ENCODE results near the gene TSSC4.

TSSC4 gene

DNA sequence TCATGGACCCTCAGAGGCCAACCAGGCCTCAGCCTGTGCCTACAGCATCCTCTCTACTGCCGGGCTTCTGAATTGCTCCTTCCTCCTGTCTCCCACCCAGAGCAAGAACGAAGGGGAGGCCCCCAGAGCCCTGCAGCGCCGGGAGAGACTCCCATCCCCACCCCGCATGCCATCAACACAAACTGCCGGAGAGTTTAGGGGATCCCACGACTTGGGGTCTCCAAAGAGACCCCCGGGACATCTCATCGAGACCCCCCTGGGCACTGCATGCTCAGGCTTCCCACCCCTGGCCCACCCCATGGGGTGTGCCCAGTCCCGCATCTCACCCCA, 31.7 kb upstream of the TSSC4 start:
- DNase-seq (ENCODE audit: low read depth in 1 of 2, low spot score in 1 of 2) = no peak

- no peak for DNase-seq (ENCODE audit: low read depth in 1 of 2, low spot score in 1 of 2)
These were observed 31.2 kb upstream of the TSSC4 start for GRCh38 chr11:2369320-2369719.

GRCh38 chr11:2369896-2370295, 30.7 kb upstream of the TSSC4 start:
- DNase-seq (ENCODE audit: low read depth in 1 of 2, low spot score in 1 of 2) = no peak

DNA sequence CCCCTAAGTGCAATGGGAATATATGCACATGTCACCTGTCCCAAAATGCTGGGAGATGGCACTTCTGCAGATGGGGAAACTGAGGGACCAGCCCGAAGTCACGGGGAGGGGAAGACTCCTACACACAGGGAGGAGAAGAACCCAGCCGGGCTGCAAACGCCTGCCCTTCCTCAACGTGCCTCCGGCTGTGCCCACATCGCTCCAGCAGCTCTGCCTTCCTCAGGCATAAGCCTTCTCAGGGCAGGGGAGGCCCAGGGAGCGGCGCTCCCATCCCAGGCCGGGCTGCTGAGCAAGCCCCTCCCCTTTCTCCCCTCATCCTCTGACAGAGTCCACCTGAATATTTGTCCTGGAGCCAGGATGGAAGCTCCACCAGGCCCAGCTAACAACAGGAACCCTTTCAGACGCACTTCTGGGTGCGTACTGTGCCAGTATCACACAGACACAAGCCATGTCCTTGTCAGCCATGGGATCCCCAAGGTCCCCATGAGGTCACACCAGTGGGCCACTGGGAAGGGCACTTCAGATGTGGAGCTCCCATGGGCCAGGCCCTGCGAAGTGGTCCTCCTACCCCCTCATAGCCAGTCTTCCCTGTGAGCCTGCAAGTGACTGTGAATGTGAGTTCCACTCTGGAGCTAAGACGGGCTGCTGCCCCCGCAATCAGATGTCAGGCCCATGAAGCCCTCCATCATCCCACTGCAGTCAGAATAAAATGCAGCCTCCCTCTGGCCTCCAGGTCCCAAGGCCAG, 25.9 kb upstream of the TSSC4 start:
- DNase-seq (ENCODE audit: low read depth in 1 of 2, low spot score in 1 of 2) = no peak

- no peak for DNase-seq (ENCODE audit: low read depth in 1 of 2, low spot score in 1 of 2)
These were observed 25.2 kb upstream of the TSSC4 start for GRCh38 chr11:2375341-2375853.

DNA sequence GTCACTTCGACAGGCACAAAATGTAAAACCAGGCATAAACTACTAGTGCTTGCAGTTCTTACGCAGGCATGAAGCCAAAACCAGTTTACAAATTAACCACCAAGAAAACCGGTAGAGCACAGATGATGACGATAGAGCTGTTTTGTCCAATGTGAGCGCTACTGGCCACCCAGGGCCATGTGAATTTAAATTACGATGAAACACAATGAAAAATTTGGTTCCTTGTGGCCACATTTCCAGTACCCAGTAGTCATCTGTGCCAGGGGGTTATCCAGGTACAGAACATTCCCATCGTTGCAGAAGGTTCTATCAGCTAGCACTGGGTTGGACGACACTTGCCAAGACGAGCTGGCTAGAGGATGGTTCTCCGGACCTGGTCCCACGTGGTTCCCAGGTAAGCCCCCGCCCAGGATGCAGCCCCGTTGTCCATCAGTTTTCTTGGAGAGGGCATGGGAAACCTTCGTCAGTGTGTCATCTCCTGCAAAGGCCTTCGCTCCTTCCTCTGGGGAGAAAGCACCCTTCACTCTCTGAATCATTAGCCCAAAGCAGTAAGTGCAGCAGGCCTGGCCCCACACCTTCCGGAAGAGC, 24.5 kb upstream of the TSSC4 start:
- DNase-seq (ENCODE audit: low read depth in 1 of 2, low spot score in 1 of 2) = no peak

GRCh38 chr11:2376751-2377451, 23.6 kb upstream of the TSSC4 start, which contains the start of gene CD81:
Gene CD81, plus strand, starts transcription at chr11:2377310. Its CDS starts 240 bp downstream, at chr11:2377550.
- DNase-seq (ENCODE audit: low read depth in 1 of 2, low spot score in 1 of 2) = peak; percentile 51 to 57

- peak in 1 of 2 donors; percentile 56 for DNase-seq (ENCODE audit: low read depth in 1 of 2, low spot score in 1 of 2)
These were observed 22.8 kb upstream of the TSSC4 start for GRCh38 chr11:2377511-2378443.

- no peak for DNase-seq (ENCODE audit: low read depth in 1 of 2, low spot score in 1 of 2)
These were observed 21.9 kb upstream of the TSSC4 start for GRCh38 chr11:2378527-2379210.

DNA sequence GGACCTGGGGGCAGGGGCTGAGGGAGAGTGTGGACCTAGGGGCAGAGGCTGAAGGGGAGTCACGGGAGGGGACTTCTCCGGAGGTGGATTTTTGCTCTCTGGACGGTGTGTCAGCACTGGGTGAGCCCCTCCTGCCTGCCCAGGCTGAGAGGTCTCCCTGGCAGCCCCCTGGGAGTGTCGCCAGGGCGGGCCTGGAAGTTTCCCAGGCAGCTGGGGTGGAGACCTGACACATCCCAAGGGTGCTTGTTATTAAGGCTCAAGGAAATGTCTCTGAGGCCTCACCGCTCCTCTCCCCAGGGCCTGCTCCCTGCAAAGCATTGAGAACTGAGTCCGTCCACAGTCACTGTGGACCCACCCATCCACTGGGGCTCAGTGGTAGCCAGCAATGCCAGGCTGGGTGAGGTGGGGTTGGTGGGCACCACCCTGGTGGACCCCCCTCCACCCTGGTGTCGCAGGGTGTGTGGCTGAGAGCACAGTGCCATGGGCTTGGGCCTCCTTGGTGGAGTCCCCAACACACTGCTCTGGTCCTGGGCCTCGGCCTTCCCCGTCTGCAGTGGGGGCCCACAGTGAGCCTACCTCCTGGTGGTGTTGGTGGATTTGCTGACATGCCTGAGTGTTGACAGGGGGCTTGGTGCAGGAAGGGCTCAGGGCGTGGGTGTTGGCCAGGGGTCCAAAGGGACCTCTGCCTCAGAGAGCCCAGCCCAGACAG, 20.9 kb upstream of the TSSC4 start:
- DNase-seq (ENCODE audit: low read depth in 1 of 2, low spot score in 1 of 2) = no peak

DNA sequence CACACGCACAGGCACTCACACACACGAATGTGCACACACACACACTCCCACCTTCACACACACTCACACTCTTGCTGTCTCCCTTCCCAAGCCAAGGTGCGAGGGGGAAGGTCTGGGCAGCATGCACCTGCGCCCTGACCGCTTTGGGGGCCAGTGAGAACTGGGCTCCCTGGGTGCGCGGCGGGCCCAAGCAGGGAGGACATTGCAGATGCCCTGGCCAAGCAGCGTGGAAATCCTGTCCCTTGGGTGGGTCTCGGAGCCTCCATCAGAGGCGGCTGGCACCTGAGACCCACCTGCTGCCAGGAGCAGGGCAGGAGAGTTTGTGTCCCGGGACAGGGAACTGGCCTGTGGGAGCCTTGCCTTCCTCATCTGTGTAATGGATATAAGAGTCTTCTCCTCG, 20.2 kb upstream of the TSSC4 start:
- no peak for DNase-seq (ENCODE audit: low read depth in 1 of 2, low spot score in 1 of 2)

DNA sequence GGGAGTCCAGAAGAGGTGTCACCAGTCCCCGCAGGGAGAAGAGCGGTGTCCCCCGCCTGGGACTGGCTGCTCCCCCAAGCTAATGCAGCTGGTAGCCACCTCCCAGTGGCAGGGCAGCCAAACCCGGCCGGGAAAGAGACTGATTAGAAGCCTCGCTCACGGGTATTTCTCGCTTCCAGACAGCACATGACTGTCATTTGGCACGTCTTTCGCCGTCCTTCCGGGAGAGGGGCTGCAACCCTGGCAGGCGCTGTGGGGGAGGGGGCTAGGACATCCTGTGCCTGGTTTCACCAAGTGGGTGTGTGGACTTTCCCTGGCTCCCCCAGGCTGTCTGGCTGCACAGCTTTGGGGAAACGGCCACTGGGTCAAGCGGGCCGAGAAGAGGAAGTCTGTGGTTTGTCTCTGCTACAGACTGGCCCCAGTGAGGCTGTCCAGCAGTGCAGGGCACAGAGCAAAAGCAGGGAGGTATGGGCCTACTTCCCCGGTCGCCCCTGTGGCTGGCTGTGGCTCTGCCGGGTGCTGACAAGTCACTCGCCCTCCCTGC, 19.7 kb upstream of the TSSC4 start:
- no peak for DNase-seq (ENCODE audit: low read depth in 1 of 2, low spot score in 1 of 2)

DNA sequence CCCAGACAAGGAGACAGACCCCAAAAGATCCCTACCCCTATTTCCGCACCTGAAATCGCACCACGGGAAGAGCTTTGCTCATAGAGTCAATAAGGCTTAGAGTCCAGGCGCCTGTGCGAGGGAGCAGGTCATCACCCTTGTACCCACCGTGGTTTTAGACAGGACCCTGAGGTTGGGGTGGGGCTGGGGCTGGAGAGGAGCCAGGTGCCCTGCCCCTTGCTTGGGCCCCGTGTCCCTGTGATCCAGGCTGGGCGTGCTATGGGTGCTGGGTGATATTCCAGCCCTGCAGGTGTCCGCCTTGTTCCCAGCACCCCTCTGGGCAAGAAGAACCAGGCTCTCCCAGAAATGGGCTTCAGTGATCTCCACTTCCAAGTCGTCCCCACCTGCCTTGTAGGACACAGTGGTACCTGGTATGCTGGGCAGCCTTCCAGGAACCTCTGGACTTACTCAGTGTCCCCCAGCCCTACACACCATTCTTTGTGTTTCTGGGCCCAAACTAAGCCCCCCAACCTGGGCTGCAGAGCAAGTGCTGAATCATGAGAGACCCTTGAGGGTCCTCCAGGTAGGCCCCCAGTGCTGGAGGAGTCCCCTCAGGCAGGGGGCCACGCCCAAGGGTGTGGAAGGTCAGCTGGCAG, 18.9 kb upstream of the TSSC4 start:
- DNase-seq (ENCODE audit: low read depth in 1 of 2, low spot score in 1 of 2) = no peak

- no peak for DNase-seq (ENCODE audit: low read depth in 1 of 2, low spot score in 1 of 2)
These were observed 18.4 kb upstream of the TSSC4 start for GRCh38 chr11:2382129-2382517.

GRCh38 chr11:2382936-2383851, 17.4 kb upstream of the TSSC4 start:
- DNase-seq (ENCODE audit: low read depth in 1 of 2, low spot score in 1 of 2) = no peak

DNA sequence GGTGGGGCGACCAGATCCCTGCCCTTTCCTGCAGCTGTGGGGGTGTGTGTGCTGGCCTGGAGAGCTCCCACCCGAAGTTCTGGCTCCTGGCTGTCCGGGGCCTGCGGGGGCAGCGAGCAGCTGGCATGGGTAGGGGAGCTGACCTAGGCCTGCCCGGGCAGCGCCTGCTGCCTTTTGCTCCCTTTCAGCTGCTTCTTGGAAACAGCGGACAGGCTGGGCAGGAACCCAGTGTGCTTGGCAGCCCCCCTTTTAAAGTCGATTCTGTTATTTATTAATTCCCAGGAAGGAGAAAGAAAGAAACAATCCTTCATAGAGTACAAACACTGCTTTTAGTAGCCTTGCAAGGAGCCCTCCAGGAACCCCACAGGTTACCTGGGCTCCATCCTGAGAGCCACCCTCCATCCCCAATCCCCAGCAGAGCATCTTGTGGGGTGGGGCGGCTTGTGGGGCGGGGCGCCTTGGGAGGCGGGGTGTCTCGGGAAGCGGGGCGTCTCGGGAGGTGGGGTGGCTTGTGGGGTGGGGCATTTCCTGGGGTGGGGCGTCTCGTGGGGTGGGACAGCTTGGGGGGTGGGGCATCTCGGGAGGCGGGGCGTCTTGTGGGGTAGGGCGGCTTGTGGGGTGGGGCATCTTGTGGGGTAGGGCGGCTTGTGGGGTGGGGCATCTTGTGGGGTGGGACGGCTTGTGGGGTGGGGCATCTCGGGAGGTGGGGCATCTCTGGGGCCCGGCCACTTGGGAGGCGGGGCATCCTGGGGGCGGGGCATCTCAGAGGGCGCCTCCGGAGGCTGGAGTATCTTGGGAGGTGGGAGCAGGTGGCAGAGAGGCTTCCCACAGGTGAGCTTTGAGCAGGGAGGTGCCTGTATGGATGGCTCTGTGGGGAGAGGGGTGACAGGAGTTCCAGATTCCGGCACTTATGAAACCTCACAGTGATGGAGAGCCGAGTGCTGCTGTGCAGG, 16.4 kb upstream of the TSSC4 start:
- DNase-seq (ENCODE audit: low read depth in 1 of 2, low spot score in 1 of 2) = no peak
